ENCODE results near the gene GAPDHS. TPM values are rescaled to one million over a fixed set of nuclear protein-coding genes. Genes with fewer than 3 reads are reported as not detected.

Gene GAPDHS
- total RNA-seq, 1 donor from 2014 or later = not detected

- no peak for DNase-seq (ENCODE audit: low spot score)
Observed at GRCh38 chr19:35556025-35556590, 22.9 kb downstream of the GAPDHS start.

DNA sequence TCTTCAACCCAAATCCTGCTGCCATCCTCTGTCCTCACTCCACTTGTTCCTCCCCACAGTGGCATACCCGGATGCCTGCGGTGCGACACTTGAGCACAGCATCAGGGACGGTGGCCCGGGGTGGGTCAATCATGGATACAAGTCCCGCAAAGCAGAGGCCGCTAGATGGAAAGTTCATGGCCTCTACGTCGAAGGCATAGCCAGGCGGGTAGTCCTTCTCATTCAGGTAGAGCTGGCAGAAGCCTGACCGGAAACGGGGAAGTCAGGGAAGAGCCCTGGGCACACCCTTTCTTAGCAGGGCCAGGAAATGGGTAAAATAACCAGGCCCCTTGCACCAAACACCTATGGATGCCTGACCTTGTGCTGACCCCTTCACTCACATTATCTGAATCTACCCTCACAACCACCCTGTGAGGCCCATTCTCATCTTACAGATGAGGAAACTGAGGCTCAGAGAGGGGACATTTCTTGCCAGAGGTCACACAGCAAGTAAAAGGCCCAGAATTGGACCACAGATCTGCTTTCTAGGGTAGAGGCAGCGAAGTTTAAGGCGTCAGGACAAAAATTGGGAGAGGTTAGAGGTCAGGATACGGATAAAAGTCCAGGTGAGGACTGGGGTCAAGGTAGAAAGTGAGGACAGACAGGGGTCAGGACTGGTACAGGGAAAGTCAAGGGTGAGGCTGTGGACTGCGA, 23.7 kb downstream of the GAPDHS start:
- no peak for DNase-seq (ENCODE audit: low spot score)

DNA sequence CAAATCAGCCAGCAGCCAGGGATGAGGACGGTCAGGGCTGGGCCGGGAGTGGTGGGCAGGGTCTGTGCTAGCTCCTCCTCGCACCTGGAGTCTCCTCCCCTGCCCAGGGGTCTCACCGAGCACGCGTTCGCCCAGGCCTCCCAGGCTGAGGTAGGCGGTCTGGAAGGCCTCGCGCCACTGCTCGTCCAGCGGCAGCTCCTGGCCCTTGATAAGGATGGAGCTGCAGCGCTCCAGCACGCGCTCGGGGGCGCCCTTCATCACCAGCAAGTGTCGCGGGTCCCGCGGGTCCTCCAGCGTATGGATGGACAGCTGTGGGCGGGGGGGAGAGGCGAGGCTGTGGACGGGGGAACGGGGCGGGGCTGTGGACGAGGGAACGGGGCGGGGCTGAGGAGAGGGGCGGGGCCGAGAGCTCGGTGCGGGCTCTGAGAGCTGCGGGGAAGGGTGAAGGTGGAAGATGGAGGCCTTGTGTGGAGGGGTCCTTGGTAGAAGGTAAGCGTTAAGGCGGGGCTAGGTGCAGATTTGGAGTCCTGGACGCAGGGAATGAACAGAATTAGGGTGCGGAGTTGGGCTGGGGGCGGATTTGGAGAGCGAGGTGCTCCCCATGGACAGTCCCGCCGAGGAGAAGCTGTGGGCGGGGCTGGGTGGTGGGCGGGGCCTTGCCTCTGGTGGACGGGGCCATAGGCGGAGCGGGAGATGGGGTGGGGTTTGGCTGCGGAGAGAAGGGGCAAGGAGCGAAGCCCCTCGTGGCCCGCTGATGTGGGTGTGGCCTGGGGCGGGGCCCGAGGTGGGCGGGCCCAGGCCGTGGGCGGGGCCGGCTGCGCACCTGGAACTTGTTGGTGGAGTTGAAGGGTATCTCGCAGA, 24.5 kb downstream of the GAPDHS start:
- no peak for DNase-seq (ENCODE audit: low spot score)

GRCh38 chr19:35558400-35559280, 25.4 kb downstream of the GAPDHS start:
- DNase-seq (ENCODE audit: low spot score) = no peak

- DNase-seq (ENCODE audit: low spot score) = no peak
Observed at GRCh38 chr19:35559281-35559659, 26.0 kb downstream of the GAPDHS start.

- no peak for DNase-seq (ENCODE audit: low spot score)
Observed at GRCh38 chr19:35559781-35560180, 26.5 kb downstream of the GAPDHS start.

DNA sequence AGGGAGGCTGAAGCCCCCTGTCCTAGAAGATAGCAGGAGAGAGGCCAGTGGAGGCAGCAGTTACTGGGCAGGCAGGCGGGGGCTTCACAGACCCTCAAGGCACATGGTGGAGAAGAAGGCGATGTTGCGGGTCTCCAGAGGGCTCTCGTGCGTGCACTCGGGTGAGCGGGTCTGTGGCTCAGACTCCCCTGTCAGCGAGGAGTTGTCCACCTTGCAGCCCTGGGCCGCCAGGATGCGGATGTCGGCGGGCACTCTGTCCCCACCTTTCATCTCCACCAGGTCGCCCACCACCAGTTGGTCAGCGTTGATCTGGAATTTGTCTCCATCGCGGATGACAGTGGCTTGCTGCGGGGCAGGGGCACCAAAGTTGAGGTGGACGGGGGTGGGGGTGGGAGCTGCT, 27.0 kb downstream of the GAPDHS start:
- DNase-seq (ENCODE audit: low spot score) = no peak

- DNase-seq (ENCODE audit: low spot score) = no peak
Observed at GRCh38 chr19:35560677-35561076, 27.4 kb downstream of the GAPDHS start.

- no peak for DNase-seq (ENCODE audit: low spot score)
Observed at GRCh38 chr19:35561436-35561835, 28.2 kb downstream of the GAPDHS start.

- DNase-seq (ENCODE audit: low spot score) = no peak
Observed at GRCh38 chr19:35562336-35562735, 29.1 kb downstream of the GAPDHS start.

DNA sequence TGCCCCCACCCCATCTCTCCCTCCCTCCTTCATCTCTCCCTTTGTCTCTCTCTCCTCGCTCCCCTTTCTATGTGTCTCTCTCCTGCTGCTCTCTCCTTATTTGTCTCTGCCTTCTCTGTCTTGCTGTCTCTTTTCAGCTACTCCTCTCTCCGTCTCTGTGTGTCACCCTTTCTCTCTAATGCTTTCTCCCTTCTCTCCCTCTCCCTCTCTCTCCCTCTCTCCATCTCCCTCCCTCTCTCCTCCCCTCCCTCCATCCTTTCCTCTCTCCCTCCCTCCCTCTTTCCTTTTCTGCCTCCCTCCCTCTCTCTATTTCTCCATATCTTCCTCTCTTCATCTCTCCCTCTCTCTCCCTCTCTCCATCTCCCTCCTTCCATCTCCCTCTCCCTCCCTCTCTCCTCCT, 29.5 kb downstream of the GAPDHS start:
- no peak for DNase-seq (ENCODE audit: low spot score)

- no peak for DNase-seq (ENCODE audit: low spot score)
Observed at GRCh38 chr19:35563207-35563829, 30.1 kb downstream of the GAPDHS start, which contains the start of gene ATP4A. Gene ATP4A (minus strand): TSS chr19:35563658. CDS start chr19:35563629, 29 bp downstream.

- peak; percentile 47 for DNase-seq (ENCODE audit: low spot score)
Observed at GRCh38 chr19:35565016-35565856, 32.0 kb downstream of the GAPDHS start.

- DNase-seq (ENCODE audit: low spot score) = peak; percentile 5
Observed at GRCh38 chr19:35566738-35567137, 33.5 kb downstream of the GAPDHS start.

- DNase-seq (ENCODE audit: low spot score) = peak; percentile 76
Observed at GRCh38 chr19:35569281-35569781, 36.1 kb downstream of the GAPDHS start.

DNA sequence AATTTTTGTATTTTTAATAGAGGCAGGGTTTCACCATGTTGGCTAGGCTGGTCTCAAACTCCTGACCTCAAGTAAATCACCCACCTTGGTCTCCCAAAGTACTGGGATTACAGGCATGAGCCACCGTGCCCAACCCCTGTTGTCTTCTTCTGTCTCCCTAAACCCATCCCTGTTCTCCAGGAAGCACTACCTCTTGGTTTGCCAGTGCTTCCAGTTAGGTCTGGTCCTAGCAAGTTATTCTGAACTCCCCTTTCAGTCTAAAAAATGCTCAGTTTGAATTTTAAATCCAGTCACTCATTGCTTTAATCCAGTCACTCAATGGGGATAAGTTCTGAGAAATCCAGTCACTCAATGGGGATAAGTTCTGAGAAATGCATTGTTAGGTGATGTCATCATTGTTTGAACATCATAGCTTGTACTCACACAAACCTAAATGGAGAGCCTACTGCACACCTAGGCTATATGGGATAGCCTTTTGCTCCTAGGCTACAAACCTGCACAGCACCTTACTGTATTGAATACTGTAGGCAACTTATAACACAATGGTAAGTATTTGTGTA, 38.2 kb downstream of the GAPDHS start:
- DNase-seq (ENCODE audit: low spot score) = peak; percentile 14

- DNase-seq (ENCODE audit: low spot score) = no peak
Observed at GRCh38 chr19:35577918-35578317, 44.7 kb downstream of the GAPDHS start.

- DNase-seq (ENCODE audit: low spot score) = no peak
Observed at GRCh38 chr19:35578707-35579106, 45.5 kb downstream of the GAPDHS start.

- DNase-seq (ENCODE audit: low spot score) = no peak
Observed at GRCh38 chr19:35582760-35583159, 49.5 kb downstream of the GAPDHS start.
